ENCODE data around the gene CAMTA1. TPM values are rescaled to one million over a fixed set of nuclear protein-coding genes. Genes with fewer than 3 reads are reported as not detected.

The CAMTA1 gene
- total RNA-seq, 2 donors from 2014 or later, result 100 to 102 TPM

DNA sequence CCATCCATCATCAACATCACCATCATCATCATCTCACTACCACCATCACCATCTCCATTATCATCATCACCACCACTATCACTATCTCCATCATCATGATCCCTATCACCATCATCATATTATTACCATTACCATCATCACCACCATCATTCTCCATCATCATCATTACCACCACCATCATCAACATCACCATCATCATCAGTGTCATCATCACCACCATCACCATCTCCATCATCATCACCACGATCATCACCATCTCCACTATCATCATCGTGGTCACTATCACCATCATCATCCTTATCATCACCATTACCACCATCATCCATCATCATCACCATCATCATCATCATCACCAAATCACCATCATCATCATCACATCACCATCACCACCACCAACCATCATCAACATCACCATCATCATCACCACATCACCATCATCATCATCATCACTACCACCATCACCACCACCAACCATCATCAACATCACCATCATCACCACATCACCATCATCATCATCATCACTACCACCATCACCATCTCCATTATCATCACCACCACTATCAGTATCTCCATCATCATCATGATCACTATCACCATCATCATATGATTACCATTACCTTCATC lies 783.8 kb downstream of the CAMTA1 start:
- WGBS, result 99% methylated on average over 2 of the region's 2 CpGs
- no peak for TF ChIP-seq POLR2A (IDR thresholded peaks at IDR 0.05)
- TF ChIP-seq POLR2AphosphoS5 (IDR thresholded peaks at IDR 0.05), result no peak
- TF ChIP-seq, protein P1, sequence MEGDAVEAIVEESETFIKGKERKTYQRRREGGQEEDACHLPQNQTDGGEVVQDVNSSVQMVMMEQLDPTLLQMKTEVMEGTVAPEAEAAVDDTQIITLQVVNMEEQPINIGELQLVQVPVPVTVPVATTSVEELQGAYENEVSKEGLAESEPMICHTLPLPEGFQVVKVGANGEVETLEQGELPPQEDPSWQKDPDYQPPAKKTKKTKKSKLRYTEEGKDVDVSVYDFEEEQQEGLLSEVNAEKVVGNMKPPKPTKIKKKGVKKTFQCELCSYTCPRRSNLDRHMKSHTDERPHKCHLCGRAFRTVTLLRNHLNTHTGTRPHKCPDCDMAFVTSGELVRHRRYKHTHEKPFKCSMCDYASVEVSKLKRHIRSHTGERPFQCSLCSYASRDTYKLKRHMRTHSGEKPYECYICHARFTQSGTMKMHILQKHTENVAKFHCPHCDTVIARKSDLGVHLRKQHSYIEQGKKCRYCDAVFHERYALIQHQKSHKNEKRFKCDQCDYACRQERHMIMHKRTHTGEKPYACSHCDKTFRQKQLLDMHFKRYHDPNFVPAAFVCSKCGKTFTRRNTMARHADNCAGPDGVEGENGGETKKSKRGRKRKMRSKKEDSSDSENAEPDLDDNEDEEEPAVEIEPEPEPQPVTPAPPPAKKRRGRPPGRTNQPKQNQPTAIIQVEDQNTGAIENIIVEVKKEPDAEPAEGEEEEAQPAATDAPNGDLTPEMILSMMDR (IDR thresholded peaks at IDR 0.05), result no peak
- H3K27ac ChIP-seq, result no peak overlapping the region
- DNase-seq (ENCODE audit: low spot score), result no peak
- H3K4me3 ChIP-seq, result no peak overlapping the region
- peaks cover 10% of the 10 kb centered on the region for H3K4me1 ChIP-seq (replicated peaks)
- H3K27me3 ChIP-seq (replicated peaks; ENCODE audit: insufficient read depth), result no peaks in the 10 kb centered on the region
- intact Hi-C loops (cut with DNase I), result no loop called here
- H3K36me3 ChIP-seq, result no peaks in the 10 kb centered on the region
- H3K9me3 ChIP-seq, result no peaks in the 10 kb centered on the region

DNA sequence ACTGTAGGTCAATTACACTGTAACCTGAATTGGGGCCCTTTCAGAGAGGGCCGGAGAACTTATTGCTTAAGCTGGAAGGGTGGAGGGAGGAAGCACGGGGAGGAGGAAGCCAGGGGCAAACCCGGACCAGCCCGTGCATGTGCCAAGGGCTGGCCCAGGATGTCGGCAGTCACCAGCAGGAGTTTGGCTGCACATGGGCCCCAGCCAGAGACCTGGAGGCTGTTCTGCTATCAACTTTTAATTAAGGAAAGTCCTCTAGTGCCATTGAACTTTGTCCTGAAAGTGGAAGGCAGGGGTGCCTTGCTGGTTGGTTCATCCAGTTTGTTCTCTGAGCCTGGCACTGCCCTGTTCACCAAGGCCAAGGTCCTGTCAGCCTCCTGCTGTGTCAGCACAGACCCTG lies 785.1 kb downstream of the CAMTA1 start:
- Histone ChIP-seq H3K4me1 (replicated peaks) (peaks cover 15% of the 10 kb centered on the region), H3K27me3 (replicated peaks; ENCODE audit: insufficient read depth) (no peaks in the 10 kb centered on the region), H3K36me3 (no peaks in the 10 kb centered on the region), H3K27ac (no peak overlapping the region), H3K9me3 (no peaks in the 10 kb centered on the region), H3K4me3 (no peak overlapping the region)
- 37% methylated on average over 5 of the region's 5 CpGs for WGBS
- TF ChIP-seq POLR2AphosphoS5 (IDR thresholded peaks at IDR 0.05), result no peak
- intact Hi-C loops (cut with DNase I), result no loop called here
- DNase-seq (ENCODE audit: low spot score), result peak; percentile 24

DNA sequence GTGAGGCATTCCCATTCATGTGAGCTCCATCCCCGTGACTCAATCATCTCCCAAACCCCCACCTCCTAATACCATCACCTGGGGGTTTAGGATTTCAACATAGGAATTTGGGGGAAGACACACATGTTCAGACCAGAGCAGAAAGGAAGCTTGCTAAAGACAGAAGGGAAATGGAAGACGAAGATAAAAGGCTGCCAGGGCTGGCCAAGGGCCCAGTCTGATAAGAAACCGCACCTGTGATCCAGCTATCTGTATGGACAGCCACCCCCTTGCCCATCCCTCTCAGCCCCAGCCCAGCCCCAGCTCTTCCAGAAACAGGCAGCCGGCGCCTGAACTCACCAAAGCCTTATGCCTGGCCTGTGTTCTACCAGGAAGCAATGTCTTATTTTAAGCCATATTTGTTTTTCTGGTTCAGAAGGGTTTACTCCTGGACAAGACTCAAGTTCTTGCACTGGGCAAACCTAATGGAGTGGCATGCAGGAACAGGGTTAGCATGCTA lies 787.4 kb downstream of the CAMTA1 start:
- intact Hi-C loops (cut with DNase I), result no loop called here
- Histone ChIP-seq H3K4me1 (replicated peaks) (peaks cover 15% of the 10 kb centered on the region), H3K27ac (peak overlapping the region; percentile 20 to 68), H3K36me3 (no peaks in the 10 kb centered on the region), H3K9me3 (no peaks in the 10 kb centered on the region), H3K4me3 (no peak overlapping the region), H3K27me3 (replicated peaks; ENCODE audit: insufficient read depth) (no peaks in the 10 kb centered on the region)
- DNase-seq (ENCODE audit: low spot score), result peak; percentile 24
- 36% methylated on average over 5 of the region's 5 CpGs for WGBS
- TF ChIP-seq POLR2AphosphoS5 (IDR thresholded peaks at IDR 0.05) (peak; percentile 56), POLR2A (IDR thresholded peaks at IDR 0.05) (no peak)
- TF ChIP-seq, protein P1 (IDR thresholded peaks at IDR 0.05), result no peak

DNA sequence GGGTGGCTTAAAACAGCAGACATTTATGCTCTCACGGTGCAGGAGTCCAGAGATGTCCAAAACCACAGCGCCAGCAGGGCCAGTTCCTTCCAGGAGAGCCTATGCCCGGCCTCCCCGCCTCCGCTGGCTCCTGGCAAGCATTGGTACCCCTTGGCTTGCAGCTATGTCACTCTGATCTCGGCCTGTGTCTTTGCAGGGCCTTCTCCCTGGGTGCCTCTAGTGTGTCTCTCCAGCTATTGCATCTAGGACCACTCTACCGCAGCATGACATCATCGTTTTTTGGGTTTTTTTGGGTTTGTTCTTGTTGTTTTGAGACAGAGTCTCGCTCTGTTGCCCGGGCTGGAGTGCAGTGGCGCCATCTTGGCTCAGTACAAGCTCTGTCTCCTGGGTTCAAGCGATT lies 788.2 kb downstream of the CAMTA1 start:
- no peak for TF ChIP-seq POLR2A (IDR thresholded peaks at IDR 0.05)
- no peak for TF ChIP-seq POLR2AphosphoS5 (IDR thresholded peaks at IDR 0.05)
- TF ChIP-seq, protein P1 (IDR thresholded peaks at IDR 0.05), result no peak
- Histone ChIP-seq H3K4me1 (replicated peaks) (peaks cover 15% of the 10 kb centered on the region), H3K27me3 (replicated peaks; ENCODE audit: insufficient read depth) (no peaks in the 10 kb centered on the region), H3K9me3 (no peaks in the 10 kb centered on the region), H3K36me3 (no peaks in the 10 kb centered on the region), H3K27ac (no peak overlapping the region), H3K4me3 (no peak overlapping the region)
- intact Hi-C loops (cut with DNase I), result no loop called here
- no peak for DNase-seq (ENCODE audit: low spot score)
- WGBS, result 87% methylated on average over 12 of the region's 12 CpGs

DNA sequence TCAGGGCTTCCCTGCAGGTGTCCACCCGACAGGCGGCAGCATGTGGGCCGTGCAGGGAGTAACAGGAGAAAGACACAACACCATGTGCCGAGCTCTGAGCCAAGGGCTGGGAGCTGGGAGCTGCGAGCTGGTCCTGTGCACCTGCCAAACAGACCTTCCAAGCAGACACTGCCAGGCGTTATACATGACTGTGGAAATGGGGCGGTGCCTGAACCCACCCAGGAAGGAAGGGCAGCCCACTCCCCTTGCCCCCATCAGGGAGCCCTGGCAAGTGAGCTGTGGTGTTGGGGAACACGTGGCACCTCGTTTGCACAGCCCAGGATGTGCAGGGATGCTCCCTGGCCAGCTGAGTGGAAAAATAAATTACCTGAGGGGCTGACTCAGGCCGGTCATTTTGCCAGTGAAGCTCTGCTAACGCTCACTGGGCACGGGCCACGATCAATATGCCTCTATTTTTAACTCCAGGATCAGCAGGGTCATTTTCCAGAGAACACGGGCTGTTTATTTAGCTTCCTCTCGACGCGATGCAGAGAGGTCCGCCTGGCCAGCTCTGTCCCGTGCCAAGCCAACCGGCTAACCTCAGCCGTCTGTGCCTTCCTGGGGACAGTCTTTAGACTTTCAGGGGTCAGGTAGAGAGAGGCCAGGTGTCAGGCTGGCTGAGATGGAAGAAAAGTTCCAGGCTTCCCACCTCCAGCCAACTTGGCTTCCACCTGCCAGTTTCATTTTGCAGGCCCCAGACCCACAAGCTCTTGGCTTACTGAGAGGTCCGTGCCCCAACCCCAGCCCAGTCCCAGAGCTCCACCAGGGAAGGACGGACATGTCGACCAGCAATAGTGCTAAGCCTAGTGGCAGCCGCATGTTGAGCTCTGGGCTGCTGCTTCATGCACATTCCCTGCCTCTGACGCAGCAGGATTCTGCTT lies 789.1 kb downstream of the CAMTA1 start:
- H3K27me3 ChIP-seq (replicated peaks; ENCODE audit: insufficient read depth), result no peaks in the 10 kb centered on the region
- H3K27ac ChIP-seq, result no peak overlapping the region
- DNase-seq (ENCODE audit: low spot score), result peak; percentile 42

More for the DNA sequence above, 789.1 kb downstream of the CAMTA1 start:
- peak; percentile 60 for TF ChIP-seq POLR2AphosphoS5 (IDR thresholded peaks at IDR 0.05)
- TF ChIP-seq POLR2A (IDR thresholded peaks at IDR 0.05), result no peak
- no peaks in the 10 kb centered on the region for H3K36me3 ChIP-seq
- H3K4me3 ChIP-seq, result no peak overlapping the region
- intact Hi-C loops (cut with DNase I), result no loop called here
- H3K4me1 ChIP-seq (replicated peaks), result peaks cover 15% of the 10 kb centered on the region
- H3K9me3 ChIP-seq, result no peaks in the 10 kb centered on the region
- WGBS, result 55% methylated on average over 26 of the region's 26 CpGs

Data from prostate gland (tissue), 2 donors.